Stomach (tissue), 4 donors: ENCODE data around the gene YPEL3.
A peak's percentile ranks its signal among the peaks of the same experiment; 100 is the strongest.

Source experiments
- POLR2AphosphoS5 ChIP-seq, 3 donors: sonication (generic); formaldehyde crosslinking; IDR thresholded peaks; one replicate each; pipeline ENCODE4 v1.6.1; 2016; ENCODE audit warnings: antibody characterized with exemption in 3 of 3
- TF ChIP-seq, protein P1 (sequence below), 7 experiments: fragments of 450-650 bp in 4 of 7; fragments of 200-600 bp in 3 of 7; sonication (generic) in 3 of 7; IDR thresholded peaks; one replicate each; pipeline ENCODE4 v1.5.1; 2016 to 2019; ENCODE audit warnings: antibody characterized with exemption in 7 of 7, control low read depth in 2 of 7, mild to moderate bottlenecking in 1 of 7

DNA sequence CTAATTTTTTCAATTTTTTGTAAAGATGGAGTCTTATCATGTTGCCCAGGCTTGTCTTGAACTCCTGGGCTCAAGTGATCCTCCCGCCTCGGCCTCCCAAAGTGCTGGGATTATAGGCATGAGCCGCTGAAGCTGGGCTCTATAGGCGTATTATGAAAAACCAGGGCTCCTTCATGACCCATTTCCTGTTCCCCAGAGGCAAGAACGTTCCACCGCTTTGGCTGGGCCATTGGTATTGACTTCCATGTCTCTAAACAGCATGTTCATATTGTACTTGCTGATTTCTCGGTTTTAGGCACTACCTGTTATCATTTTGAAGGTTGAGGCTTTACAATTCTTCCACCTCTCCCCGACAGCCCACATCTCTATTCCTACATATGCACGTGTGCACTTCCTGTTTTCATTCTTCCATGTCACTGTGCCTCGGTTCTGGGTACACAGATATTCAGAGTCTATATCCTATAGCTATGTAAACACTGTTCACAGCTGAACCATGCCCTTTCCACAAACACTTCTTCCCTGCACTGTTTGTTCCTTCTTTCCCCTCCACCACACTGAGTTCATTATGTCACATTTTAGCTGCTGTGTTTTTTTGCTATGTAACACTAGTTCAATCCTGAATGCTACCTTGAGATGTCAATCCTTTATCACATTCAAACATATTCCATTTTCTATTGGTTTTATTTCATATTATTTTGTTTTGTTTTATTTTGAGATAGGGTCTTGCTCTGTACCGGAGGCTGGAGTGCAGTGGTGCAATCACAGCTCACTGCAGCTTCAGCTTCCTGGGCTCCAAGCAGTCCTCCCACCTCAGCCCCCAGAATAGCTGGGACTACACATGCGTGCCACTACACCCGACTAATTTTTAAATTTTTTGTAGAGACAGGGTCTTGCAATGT is 43.8 kb upstream of the YPEL3 start:
- TF ChIP-seq, protein P1, sequence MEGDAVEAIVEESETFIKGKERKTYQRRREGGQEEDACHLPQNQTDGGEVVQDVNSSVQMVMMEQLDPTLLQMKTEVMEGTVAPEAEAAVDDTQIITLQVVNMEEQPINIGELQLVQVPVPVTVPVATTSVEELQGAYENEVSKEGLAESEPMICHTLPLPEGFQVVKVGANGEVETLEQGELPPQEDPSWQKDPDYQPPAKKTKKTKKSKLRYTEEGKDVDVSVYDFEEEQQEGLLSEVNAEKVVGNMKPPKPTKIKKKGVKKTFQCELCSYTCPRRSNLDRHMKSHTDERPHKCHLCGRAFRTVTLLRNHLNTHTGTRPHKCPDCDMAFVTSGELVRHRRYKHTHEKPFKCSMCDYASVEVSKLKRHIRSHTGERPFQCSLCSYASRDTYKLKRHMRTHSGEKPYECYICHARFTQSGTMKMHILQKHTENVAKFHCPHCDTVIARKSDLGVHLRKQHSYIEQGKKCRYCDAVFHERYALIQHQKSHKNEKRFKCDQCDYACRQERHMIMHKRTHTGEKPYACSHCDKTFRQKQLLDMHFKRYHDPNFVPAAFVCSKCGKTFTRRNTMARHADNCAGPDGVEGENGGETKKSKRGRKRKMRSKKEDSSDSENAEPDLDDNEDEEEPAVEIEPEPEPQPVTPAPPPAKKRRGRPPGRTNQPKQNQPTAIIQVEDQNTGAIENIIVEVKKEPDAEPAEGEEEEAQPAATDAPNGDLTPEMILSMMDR (IDR thresholded peaks at IDR 0.05): no peak
- TF ChIP-seq POLR2AphosphoS5 (IDR thresholded peaks at IDR 0.05): peak in 1 of 3 donors; percentile 33
